HL-60/S4 treated with phorbol 12-myristate 13-acetate at 8.2 ng/mL for 4 days and 3 days (cell line): Measurements from ENCODE around the gene ANKRD42.
"Not testable (repeated sequence)": the region's sequence is repeated elsewhere in the genome, so short reads cannot be mapped to it uniquely, and the experiment has no call there.

ENCODE experiments used
- in situ Hi-C: fragments of 300-500 bp; cut with MboI; formaldehyde crosslinking; loops from 2 replicates; pipeline ENCODE4 v1.15.0; 2022; ENCODE audit warnings: low sequenced_read_pairs

ANKRD42 gene

GRCh38 chr11:83172551-83172950 lies 21.0 kb upstream of the ANKRD42 start:
- in situ Hi-C loops: no loop called here

DNA sequence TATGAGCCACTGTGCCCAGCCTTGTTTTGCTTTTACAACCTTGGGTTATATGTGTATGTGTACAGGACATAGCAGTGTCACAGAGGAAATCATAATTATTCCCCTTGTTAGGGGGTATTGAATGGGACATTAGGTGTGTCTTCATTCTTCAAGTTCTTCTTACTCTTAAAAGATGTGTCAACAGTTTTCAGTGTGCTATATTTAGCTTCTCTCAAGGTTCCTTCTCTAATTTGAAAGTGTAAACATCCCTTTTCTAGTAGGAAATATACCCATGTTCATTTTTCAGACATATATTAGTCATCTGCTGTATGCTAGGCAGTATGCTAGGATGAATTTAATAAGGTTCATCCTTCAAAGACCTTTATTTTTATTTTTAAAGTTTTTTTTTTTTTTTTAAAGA lies 19.5 kb upstream of the ANKRD42 start:
- in situ Hi-C loops: no loop called here

DNA sequence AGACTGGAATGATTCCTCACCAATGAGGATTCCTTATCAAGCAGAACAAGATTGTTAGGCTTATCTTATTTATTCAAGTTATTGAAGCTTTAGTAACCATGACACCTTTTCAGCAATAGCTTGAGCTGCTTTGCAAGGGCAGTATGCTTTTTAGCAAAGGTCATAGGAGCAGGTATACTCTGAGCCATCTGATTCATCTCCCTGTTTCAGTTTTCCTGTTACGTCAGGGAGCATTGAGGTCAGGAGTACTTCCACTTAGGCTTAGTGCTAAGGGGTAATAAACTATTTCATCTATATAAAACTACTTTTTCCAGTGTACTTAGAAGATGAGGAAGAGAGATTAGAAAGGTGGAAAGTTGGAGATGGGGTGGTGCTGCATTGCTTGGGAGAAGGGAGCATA lies 17.7 kb upstream of the ANKRD42 start:
- in situ Hi-C loops: no loop called here

DNA sequence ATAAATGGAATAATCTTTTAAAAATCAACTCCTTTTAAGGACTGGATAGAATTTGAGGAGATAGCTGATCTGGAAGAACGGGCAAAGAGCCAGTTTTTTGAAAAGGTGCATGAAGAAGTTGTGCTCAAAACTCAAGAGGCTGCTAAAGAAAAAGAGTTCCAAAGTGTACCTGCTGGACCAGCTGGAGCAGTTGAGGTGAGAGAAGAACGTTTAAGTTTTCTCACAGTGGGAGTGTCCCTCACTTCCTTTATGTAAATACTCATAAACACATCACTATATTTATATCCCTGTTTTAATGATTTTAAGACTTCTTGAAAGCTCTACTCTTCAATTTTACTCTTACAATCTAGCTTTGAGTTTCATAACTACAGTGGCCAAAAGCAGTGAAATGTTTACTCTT lies 11.7 kb upstream of the ANKRD42 start:
- in situ Hi-C loops: no loop called here

- in situ Hi-C loops: no loop called here
Observed at GRCh38 chr11:83185767-83186166, 7.7 kb upstream of the ANKRD42 start.

GRCh38 chr11:83187465-83187864 lies 6.0 kb upstream of the ANKRD42 start:
- in situ Hi-C loops: no loop called here

DNA sequence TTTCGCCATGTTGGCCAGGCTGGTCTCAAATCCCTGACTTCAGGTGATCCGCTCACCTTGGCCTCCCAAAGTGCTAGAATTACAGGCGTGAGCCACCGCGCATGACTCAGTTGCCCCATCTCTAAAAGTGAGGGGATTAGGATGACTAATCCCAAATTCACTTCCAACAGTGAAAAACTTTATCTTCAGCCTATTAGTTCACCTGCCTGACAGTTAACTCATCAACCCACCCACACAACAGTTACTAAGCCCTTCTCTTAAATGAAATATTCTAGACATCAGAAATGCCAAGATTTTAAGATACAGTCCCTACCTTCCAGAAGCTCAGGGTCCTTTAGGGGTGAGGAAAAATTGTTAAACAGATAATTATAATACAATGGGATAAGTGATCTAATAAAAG lies 2.0 kb upstream of the ANKRD42 start:
- in situ Hi-C loops: no loop called here

GRCh38 chr11:83191986-83192385 lies 1.5 kb upstream of the ANKRD42 start:
- in situ Hi-C loops: no loop called here

DNA sequence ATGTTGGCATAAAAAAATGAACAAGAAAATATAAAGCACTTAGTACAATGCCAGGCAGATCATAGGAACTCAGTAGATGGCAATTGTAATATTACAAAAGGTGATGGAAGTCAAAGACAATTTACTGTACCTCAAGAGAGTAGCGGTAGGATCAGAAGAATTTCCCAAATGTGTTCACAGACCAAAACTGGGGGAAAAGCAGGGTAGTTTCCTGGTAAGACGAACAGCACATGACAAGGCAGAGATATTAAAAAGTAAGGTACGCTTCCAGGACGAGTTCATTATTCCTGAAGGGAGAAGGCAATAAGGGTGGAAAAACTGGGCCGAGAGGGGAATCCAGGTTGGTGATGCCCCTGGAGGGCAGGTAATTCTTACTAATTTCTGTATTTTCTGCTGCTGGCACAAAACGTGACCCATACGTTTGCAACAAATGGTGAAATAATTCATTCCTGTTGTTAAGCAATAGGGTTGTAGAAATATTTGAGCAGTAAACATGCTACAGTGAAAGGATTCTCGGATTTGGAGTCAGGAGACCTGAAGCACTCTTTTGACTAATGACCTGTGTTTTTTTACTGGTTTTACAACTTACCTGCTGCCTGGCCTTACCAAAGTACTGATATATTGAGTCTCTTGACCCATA lies 786 bp upstream of the ANKRD42 start:
- in situ Hi-C loops: no loop called here

GRCh38 chr11:83194281-83195142 lies 1.0 kb downstream of the ANKRD42 start:
- in situ Hi-C loops: no loop called here

DNA sequence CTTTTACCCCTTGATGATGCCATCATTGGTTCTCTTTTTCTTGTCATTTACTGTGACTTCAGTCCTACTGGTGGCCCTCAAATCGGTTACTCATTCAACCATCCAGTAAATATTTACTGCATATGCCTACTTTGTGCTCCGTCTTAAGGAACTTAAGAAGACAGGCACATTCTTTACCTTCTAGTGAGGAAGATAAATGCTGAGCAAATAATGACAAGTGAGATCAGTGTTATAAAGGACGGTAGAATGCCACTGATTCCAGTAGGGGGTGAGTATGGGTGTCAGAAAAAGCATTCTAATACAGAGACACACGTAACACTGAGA lies 1.6 kb downstream of the ANKRD42 start:
- in situ Hi-C loops: no loop called here

GRCh38 chr11:83195649-83196048 lies 2.1 kb downstream of the ANKRD42 start:
- in situ Hi-C loops: no loop called here

DNA sequence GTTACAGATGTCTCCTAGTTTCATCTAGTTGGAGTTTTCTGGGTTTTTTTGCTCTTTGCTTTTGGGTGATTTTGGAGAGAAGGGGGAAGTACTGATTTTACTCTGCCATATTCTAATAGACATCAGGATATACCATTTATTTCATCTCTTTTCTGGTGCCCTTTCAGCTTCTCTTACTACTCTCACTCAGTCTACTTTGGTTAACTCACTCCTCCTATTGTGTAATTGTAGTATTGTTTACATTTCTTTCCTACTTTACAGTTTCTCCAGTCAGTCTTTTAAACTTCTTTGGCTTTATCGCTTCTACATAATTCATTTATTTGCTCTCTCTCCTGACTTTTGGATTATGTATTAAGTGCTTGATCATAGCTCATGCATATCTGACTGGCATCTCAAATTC lies 6.5 kb downstream of the ANKRD42 start:
- in situ Hi-C loops: no loop called here

- in situ Hi-C loops: no loop called here
Observed at GRCh38 chr11:83205608-83206185, 12.2 kb downstream of the ANKRD42 start.

DNA sequence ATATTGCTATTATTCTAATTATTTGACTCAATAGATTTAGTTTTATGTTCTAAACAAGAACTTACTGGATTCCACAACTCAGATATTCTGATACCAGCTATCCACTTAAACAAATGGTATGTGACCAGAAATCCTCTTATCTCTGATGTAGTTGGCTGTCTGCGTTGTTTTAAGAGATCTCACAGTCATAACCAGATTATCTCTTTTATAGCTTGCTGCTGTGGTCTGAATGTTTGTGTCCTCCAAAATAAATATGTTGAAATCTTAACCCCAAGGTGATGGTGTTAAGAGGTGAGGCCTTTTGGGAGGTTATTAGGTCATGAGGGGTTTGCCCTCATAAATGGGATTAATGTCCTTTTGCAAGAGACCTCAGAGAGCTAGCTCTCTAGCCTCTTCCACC lies 12.7 kb downstream of the ANKRD42 start:
- in situ Hi-C loops: no loop called here

GRCh38 chr11:83206771-83207382 lies 13.4 kb downstream of the ANKRD42 start:
- in situ Hi-C loops: not testable (repeated sequence)

- in situ Hi-C loops: no loop called here
Observed at GRCh38 chr11:83219095-83219494, 25.6 kb downstream of the ANKRD42 start.

DNA sequence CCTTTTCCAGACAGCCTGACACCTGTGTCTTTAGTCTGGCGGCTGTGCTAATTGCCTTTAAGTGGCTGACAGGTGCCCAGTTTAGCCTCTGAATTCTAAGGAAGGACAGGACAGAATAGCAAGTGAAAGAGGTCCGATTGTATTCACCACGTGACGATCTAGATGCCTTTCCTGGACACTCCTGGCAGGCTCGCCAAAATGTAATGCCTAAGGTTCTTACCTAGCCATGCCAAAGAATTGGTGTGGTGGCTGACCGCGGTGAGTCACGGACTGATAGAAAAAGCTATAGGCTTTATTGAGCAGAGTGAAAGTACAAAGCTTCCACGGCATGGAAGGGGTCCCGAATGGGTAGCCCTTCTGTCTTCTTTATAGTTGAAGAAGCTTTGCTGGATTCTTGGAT lies 26.7 kb downstream of the ANKRD42 start:
- in situ Hi-C loops: no loop called here

DNA sequence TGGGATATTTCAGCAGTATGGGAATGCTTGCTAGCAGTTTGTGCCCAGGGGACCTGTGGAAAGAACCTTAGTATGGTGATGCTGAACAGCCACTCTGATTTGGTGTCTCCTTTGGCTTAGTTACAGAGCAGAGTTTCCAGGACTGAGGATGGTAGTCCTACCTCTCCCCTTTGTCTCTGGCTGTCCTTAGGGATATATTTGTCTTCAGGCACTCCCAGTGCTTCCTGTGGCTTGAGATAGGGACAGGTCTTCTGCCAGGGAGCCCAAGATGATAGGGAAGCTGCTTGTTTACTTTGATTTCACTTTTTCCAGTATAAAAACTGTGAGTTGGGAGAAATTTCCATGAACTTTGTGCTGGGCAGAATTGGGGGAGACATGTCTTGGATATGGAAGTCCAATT lies 28.2 kb downstream of the ANKRD42 start:
- in situ Hi-C loops: no loop called here

DNA sequence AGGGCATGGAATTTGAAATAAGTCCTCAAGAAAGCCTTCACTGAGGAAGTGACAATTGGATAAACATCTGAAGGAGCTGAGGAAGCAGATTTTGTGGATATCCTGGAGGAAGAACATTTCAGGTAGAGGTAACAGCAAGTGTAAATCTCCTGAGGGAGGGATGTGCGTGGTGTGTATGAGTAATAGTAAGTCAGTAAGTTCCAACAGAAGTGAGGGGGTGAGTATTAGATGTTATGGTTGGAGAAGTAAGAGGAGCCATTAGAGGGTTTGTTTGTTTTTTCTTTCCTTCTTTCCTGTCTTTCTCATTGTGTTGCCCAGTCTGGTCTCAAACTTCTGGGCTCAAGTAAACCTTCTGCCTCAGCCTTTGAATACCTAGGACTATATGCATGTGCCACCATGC lies 29.0 kb downstream of the ANKRD42 start:
- in situ Hi-C loops: no loop called here

- in situ Hi-C loops: no loop called here
Observed at GRCh38 chr11:83223457-83223856, 29.9 kb downstream of the ANKRD42 start.

GRCh38 chr11:83235825-83236224 lies 42.3 kb downstream of the ANKRD42 start:
- in situ Hi-C loops: no loop called here
